SH-SY5Y (cell line): ENCODE results near the gene SSH3.

Source experiments
- GATA2 ChIP-seq: IDR thresholded peaks from 2 replicates; pipeline ENCODE4 v1.6.1; 2011; ENCODE audit warnings: mild to moderate bottlenecking, low read depth, low read length
- GATA3 ChIP-seq: IDR thresholded peaks from 2 replicates; pipeline ENCODE4 v1.6.1; 2011; ENCODE audit warnings: low read depth, mild to moderate bottlenecking, low read length, moderate library complexity

DNA sequence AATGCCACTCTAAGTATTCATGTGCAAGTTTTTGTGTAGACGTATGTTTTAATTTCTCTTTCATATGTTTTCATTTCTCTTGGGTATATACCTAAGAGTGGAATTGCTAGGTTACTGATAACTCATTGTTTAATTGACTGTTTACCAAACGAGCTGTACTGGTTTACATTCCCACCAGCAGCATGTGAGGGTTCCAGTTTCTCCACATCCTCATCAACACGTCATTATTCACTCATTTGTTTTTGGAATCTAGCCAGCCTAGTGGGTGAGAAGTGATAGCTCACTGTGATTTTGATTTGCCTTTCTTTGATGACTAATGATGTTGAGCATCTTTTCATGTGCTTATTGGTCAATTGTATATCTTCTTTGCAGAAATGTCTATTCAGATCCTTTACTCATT, 10.2 kb upstream of the SSH3 start:
- TF ChIP-seq GATA2 (no peak), GATA3 (no peak)
